Ovary (tissue), 9 donors: ENCODE results near the gene AMDHD1. TPM values are rescaled to one million over a fixed set of nuclear protein-coding genes. Genes with fewer than 3 reads are reported as not detected.

Source experiments
- DNase-seq, 5 donors: peaks; one replicate each; pipeline ENCODE4 v3.0.0-alpha.2; 2019 to 2020
- H3K27ac ChIP-seq, 2 donors: fragments of 200-600 bp; one replicate each; pipeline versions ENCODE4 v1.5.1 to v1.8.0; 2019 to 2022
- H3K27me3 ChIP-seq: fragments of 200-600 bp; one replicate; pipeline ENCODE4 v1.8.0; 2022
- H3K36me3 ChIP-seq: fragments of 200-600 bp; sonication (generic); one replicate; pipeline ENCODE4 v1.5.1; 2019
- H3K4me1 ChIP-seq: one replicate; pipeline ENCODE4 v1.8.1; 2013; ENCODE audit warnings: mild to moderate bottlenecking, moderate library complexity; ENCODE audit not compliant: insufficient read depth
- H3K4me3 ChIP-seq: fragments of 200-600 bp; sonication (generic); one replicate; pipeline ENCODE4 v1.5.1; 2017
- H3K9me3 ChIP-seq, 2 donors: fragments of 200-600 bp in 1 of 2; sonication (generic) in 1 of 2; one replicate each; pipeline versions ENCODE4 v1.5.1 to v1.8.1; 2013 to 2019; ENCODE audit warnings: mild to moderate bottlenecking in 1 of 2, moderate library complexity in 1 of 2
- CTCF ChIP-seq, 3 donors: fragments of 450-650 bp in 2 of 3; fragments of 200-600 bp in 1 of 3; IDR thresholded peaks; one replicate each; pipeline versions ENCODE4 v1.5.1 to v1.8.0; 2016 to 2022; ENCODE audit warnings: antibody characterized with exemption in 3 of 3, mild to moderate bottlenecking in 1 of 3
- EP300 ChIP-seq: sonication (generic); formaldehyde crosslinking; IDR thresholded peaks from one replicate; pipeline ENCODE4 v1.6.1; 2017; ENCODE audit warnings: antibody characterized with exemption
- POLR2A ChIP-seq: fragments of 450-650 bp; IDR thresholded peaks from one replicate; pipeline ENCODE4 v1.6.1; 2017; ENCODE audit warnings: antibody characterized with exemption, mild to moderate bottlenecking, moderate library complexity
- WGBS, 3 donors: extraction: QIAGEN DNeasy Blood & Tissue Kit in 1 of 3; methylation state at CpG; one replicate each; pipeline versions ENCODE4 v1.1.5 to v1.1.7; 2013 to 2017; 5-methylcytosine and 5-hydroxymethylcytosine counted together
- intact Hi-C, 4 donors: fragments of 100-400 bp; cut with DNase I; formaldehyde crosslinking; loops; one replicate each; pipeline versions ENCODE4 v1.11.0 to v1.15.1; 2022 to 2023
- polyA plus RNA-seq, 2 donors: library from polyadenylated mRNA; stranded (reverse); fragments of 200-250 nt in 1 of 2; fragments of 350-450 nt in 1 of 2; fragmentation: Illumina TruSeq in 1 of 2; extraction: RNeasy Lipid Tissue Mini Kit (QIAGEN cat#74804) in 1 of 2; gene quantifications; one replicate each; pipeline ENCODE4 v1.2.3, GENCODE V29; 2013 to 2014
- total RNA-seq, 7 donors: library from RNA; depleted of rRNA in 2 of 7; stranded (reverse); fragments of >200 nt in 2 of 7; fragmentation: NEBNext Ultra II Directional in 3 of 7; extraction: Animal tissue kit (Norgen Biotek cat#: 25700) in 3 of 7; gene quantifications; one replicate each; pipeline versions ENCODE4 v1.1.0 to v1.2.4, GENCODE V29; 2016 to 2023
- donor health status: DM: no; HTN: no; CAD: no; lungs with moderate emphysema.
- donor health status: DM: no; HTN: no; CAD: no.
- donor health status: Bipolar disorder and iron deficiency.
- donor health status: DM: yes; HTN: yes; CAD: no.
- donor health status: DM: no; HTN: no; CAD: no.
- donor health status: DM: yes; HTN: yes; CAD: no.

The AMDHD1 gene
- total and polyA plus RNA-seq, 9 donors, result 0.13 to 6.1 (median 0.57) TPM; not detected in 4

GRCh38 chr12:95995238-95996031 is 52.3 kb downstream of the AMDHD1 start:
- Histone ChIP-seq H3K9me3 (no peaks in the 10 kb centered on the region), H3K4me3 (no peak overlapping the region), H3K27ac (no peak overlapping the region), H3K4me1 (no peaks in the 10 kb centered on the region), H3K36me3 (no peaks in the 10 kb centered on the region), H3K27me3 (no peaks in the 10 kb centered on the region)
- 93 to 95% (median 94%) methylated on average over 29 of the region's 29 CpGs for WGBS, 3 donors
- TF ChIP-seq POLR2A (no peak), CTCF (IDR thresholded peaks at IDR 0.05) (no peak), EP300 (no peak)
- intact Hi-C loops, result loop anchor here in 1 of 4 donors (10.0 kb wide), 1 partner anchor 411 kb away; no protein-coding TSS in a partner anchor
- DNase-seq, result no peak

- Histone ChIP-seq H3K27me3 (no peaks in the 10 kb centered on the region), H3K27ac (no peak within 1 kb of the TSS), H3K4me1 (no peaks in the 10 kb centered on the region), H3K36me3 (no peaks in the 10 kb centered on the region), H3K9me3 (no peaks in the 10 kb centered on the region), H3K4me3 (no peak within 1 kb of the TSS)
- DNase-seq, result no peak
- TF ChIP-seq POLR2A, result no peak
- no peak for TF ChIP-seq EP300
- TF ChIP-seq CTCF (IDR thresholded peaks at IDR 0.05), result no peak
- intact Hi-C loops, result loop anchor here in 1 of 4 donors (10.0 kb wide), 1 partner anchor 411 kb away; no protein-coding TSS in a partner anchor
- WGBS, 3 donors, result 73 to 81% (median 78%) methylated on average over 7 of the region's 7 CpGs
Measured at GRCh38 chr12:95996034-95996658, 53.0 kb downstream of the AMDHD1 start, which contains the start of gene HAL. Gene HAL (minus strand): TSS chr12:95996344. CDS start chr12:95995910, 434 bp downstream.

GRCh38 chr12:95997276-95997675 is 54.1 kb downstream of the AMDHD1 start:
- H3K27ac ChIP-seq, result no peak overlapping the region
- no peak for DNase-seq
- 85 to 91% (median 88%) methylated on average over 3 of the region's 3 CpGs for WGBS, 3 donors
- no peak for TF ChIP-seq CTCF (IDR thresholded peaks at IDR 0.05)
- no peaks in the 10 kb centered on the region for H3K9me3 ChIP-seq
- intact Hi-C loops, result loop anchor here in 1 of 4 donors (10.0 kb wide), 1 partner anchor 412 kb away; no protein-coding TSS in a partner anchor
- no peaks in the 10 kb centered on the region for H3K36me3 ChIP-seq
- H3K4me1 ChIP-seq, result no peaks in the 10 kb centered on the region
- no peak overlapping the region for H3K4me3 ChIP-seq
- H3K27me3 ChIP-seq, result no peaks in the 10 kb centered on the region

DNA sequence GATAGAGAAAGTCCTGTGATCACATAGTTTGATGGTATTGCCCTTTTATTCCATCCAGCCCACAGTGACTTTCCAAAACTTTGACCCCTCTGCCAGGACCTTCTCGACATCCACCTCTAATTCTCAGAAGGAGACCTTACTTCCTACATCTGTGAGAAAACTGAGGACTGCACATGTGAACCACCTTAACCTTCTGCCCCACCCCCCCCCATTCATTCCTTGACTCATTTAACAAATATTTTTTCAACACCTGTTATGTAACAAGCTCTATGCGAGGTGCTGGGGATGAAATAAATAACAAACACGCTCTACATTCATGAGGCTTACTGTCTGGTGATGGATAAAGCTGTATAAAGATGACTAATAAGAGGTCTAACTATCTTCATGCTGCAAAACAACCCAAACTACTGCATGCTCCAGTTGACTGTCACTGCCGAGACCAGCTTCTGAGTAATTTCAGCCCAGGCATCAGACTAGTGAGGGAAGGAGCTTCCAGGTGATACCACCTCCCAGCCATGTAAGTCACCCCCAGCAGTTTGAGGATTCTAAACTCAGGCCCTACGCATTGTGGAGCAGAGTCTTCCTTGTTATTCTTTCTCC is 54.9 kb downstream of the AMDHD1 start:
- no peak for TF ChIP-seq CTCF (IDR thresholded peaks at IDR 0.05)
- TF ChIP-seq POLR2A, result no peak
- no peak for TF ChIP-seq EP300
- H3K27me3 ChIP-seq, result no peaks in the 10 kb centered on the region
- no peaks in the 10 kb centered on the region for H3K4me1 ChIP-seq
- intact Hi-C loops, result loop anchor here in 1 of 4 donors (10.0 kb wide), 1 partner anchor 413 kb away; no protein-coding TSS in a partner anchor
- 76 to 87% (median 81%) methylated on average over 5 of the region's 5 CpGs for WGBS, 3 donors
- no peak for DNase-seq
- H3K36me3 ChIP-seq, result no peaks in the 10 kb centered on the region
- no peaks in the 10 kb centered on the region for H3K9me3 ChIP-seq
- no peak overlapping the region for H3K27ac ChIP-seq
- H3K4me3 ChIP-seq, result no peak overlapping the region
